Right lobe of liver (tissue), 6 donors: Measurements from ENCODE around the gene NLGN1. TPM values are rescaled to one million over a fixed set of nuclear protein-coding genes. Genes with fewer than 3 reads are reported as not detected.

Experiments used
- ATAC-seq, 4 donors: fragments of 200-7000 bp; cut with Tn5 transposase; one replicate each; pipeline ENCODE4 v1.9.1; 2020; ENCODE audit warnings: mild to moderate bottlenecking in 4 of 4, moderate library complexity in 4 of 4
- DNase-seq, 3 donors: peaks; one replicate each; pipeline ENCODE4 v3.0.0-alpha.2; 2020
- H3K27ac ChIP-seq, 3 donors: fragments of 200-600 bp; one replicate each; pipeline ENCODE4 v1.8.0; 2022
- H3K27me3 ChIP-seq, 2 donors: fragments of 200-600 bp; one replicate each; pipeline ENCODE4 v1.8.0; 2022
- H3K36me3 ChIP-seq, 4 donors: fragments of 200-600 bp; sonication (generic) in 1 of 4; one replicate each; pipeline versions ENCODE4 v1.5.1 to v1.8.0; 2017 to 2022; ENCODE audit warnings: control low read depth in 1 of 4
- H3K4me1 ChIP-seq, 4 donors: fragments of 200-600 bp; sonication (generic) in 1 of 4; one replicate each; pipeline versions ENCODE4 v1.5.1 to v1.8.0; 2017 to 2022; ENCODE audit warnings: control low read depth in 1 of 4
- H3K4me3 ChIP-seq, 3 donors: fragments of 200-600 bp; one replicate each; pipeline ENCODE4 v1.8.0; 2022
- H3K9me3 ChIP-seq, 4 donors: fragments of 200-600 bp; sonication (generic) in 1 of 4; one replicate each; pipeline versions ENCODE4 v1.5.1 to v1.8.0; 2017 to 2022; ENCODE audit warnings: control low read depth in 1 of 4
- CTCF ChIP-seq, 4 donors: fragments of 200-600 bp in 3 of 4; fragments of 450-650 bp in 1 of 4; IDR thresholded peaks; one replicate each; pipeline versions ENCODE4 v1.5.1 to v1.8.0; 2016 to 2022; ENCODE audit warnings: antibody characterized with exemption in 4 of 4, mild to moderate bottlenecking in 2 of 4
- POLR2A ChIP-seq: fragments of 450-650 bp; IDR thresholded peaks from one replicate; pipeline ENCODE4 v1.6.1; 2017; ENCODE audit warnings: antibody characterized with exemption, mild to moderate bottlenecking
- WGBS: methylation state at CpG from one replicate; pipeline ENCODE4 v1.1.6; 2018; ENCODE audit warnings: low coverage, low lambda C conversion rate; ENCODE audit not compliant: insufficient coverage; ENCODE audit errors: missing lambda C conversion rate; 5-methylcytosine and 5-hydroxymethylcytosine counted together
- intact Hi-C, 2 donors: fragments of 100-400 bp; cut with DNase I; formaldehyde crosslinking; loops; one replicate each; pipeline versions ENCODE4 v1.11.2 to v1.14.1; 2022
- total RNA-seq, 6 experiments: library from RNA; depleted of rRNA in 2 of 6; stranded (reverse); fragments of >200 nt in 2 of 6; fragmentation: NEBNext Ultra II Directional in 3 of 6; extraction: Animal tissue kit (Norgen Biotek cat#: 25700) in 3 of 6; gene quantifications; one replicate each; pipeline versions ENCODE4 v1.1.0 to v1.2.4, GENCODE V29; 2016 to 2023
- donor health status: DM: no; HTN: yes; CAD: no.
- donor health status: DM: no; HTN: no; CAD: no.
- donor health status: DM: no; HTN: no; CAD: no.
- donor health status: DM: no; HTN: yes; CAD: no.
- donor health status: DM: no; HTN: yes; CAD: no.

The NLGN1 gene
- total RNA-seq, 6 experiments from 2014 or later: 0.02 to 0.12 TPM; not detected in 4

- intact Hi-C loops: no loop called here
- TF ChIP-seq CTCF (IDR thresholded peaks at IDR 0.05) (no peak), POLR2A (no peak)
- ATAC-seq: no peak
- WGBS: 47% methylated on average over 2 of the region's 2 CpGs
- Histone ChIP-seq H3K4me1 (no peaks in the 10 kb centered on the region), H3K9me3 (no peaks in the 10 kb centered on the region), H3K27ac (no peak overlapping the region), H3K36me3 (no peaks in the 10 kb centered on the region), H3K4me3 (no peak overlapping the region), H3K27me3 (no peaks in the 10 kb centered on the region)
- DNase-seq: no peak
These were observed 380.7 kb downstream of the NLGN1 start for GRCh38 chr3:173778251-173778650.

- Histone ChIP-seq H3K36me3 (no peaks in the 10 kb centered on the region), H3K9me3 (no peaks in the 10 kb centered on the region), H3K4me3 (no peak overlapping the region), H3K27me3 (no peaks in the 10 kb centered on the region), H3K27ac (no peak overlapping the region), H3K4me1 (no peaks in the 10 kb centered on the region)
- intact Hi-C loops: no loop called here
- no peak for TF ChIP-seq POLR2A
- no peak for TF ChIP-seq CTCF (IDR thresholded peaks at IDR 0.05)
- ATAC-seq: no peak
- no peak for DNase-seq
- WGBS: 37% methylated on average over 3 of the region's 3 CpGs
These were observed 382.5 kb downstream of the NLGN1 start for GRCh38 chr3:173780067-173780466.

GRCh38 chr3:173785004-173785403, 387.5 kb downstream of the NLGN1 start:
- no peak for ATAC-seq
- Histone ChIP-seq H3K4me3 (no peak overlapping the region), H3K4me1 (no peaks in the 10 kb centered on the region), H3K27ac (no peak overlapping the region), H3K9me3 (no peaks in the 10 kb centered on the region), H3K36me3 (no peaks in the 10 kb centered on the region), H3K27me3 (no peaks in the 10 kb centered on the region)
- DNase-seq: no peak
- 63% methylated on average over 2 of the region's 3 CpGs for WGBS
- TF ChIP-seq CTCF (IDR thresholded peaks at IDR 0.05) (no peak), POLR2A (no peak)
- intact Hi-C loops: no loop called here

- H3K9me3 ChIP-seq: no peaks in the 10 kb centered on the region
- TF ChIP-seq CTCF (IDR thresholded peaks at IDR 0.05) (no peak), POLR2A (no peak)
- no peak for DNase-seq
- no peak overlapping the region for H3K4me3 ChIP-seq
- no peaks in the 10 kb centered on the region for H3K4me1 ChIP-seq
- ATAC-seq: no peak
- H3K27me3 ChIP-seq: no peaks in the 10 kb centered on the region
- no peak overlapping the region for H3K27ac ChIP-seq
- 72% methylated on average over 2 of the region's 2 CpGs for WGBS
- intact Hi-C loops: no loop called here
- no peaks in the 10 kb centered on the region for H3K36me3 ChIP-seq
These were observed 392.1 kb downstream of the NLGN1 start for GRCh38 chr3:173789530-173790162.

GRCh38 chr3:173793963-173794362, 396.4 kb downstream of the NLGN1 start:
- 30% methylated on average over 2 of the region's 2 CpGs for WGBS
- TF ChIP-seq POLR2A: no peak
- no peak for TF ChIP-seq CTCF (IDR thresholded peaks at IDR 0.05)

More at GRCh38 chr3:173793963-173794362, 396.4 kb downstream of the NLGN1 start:
- H3K27ac ChIP-seq: no peak overlapping the region
- H3K27me3 ChIP-seq: no peaks in the 10 kb centered on the region
- no peaks in the 10 kb centered on the region for H3K9me3 ChIP-seq
- ATAC-seq (no peak), DNase-seq (no peak)
- intact Hi-C loops: no loop called here
- no peaks in the 10 kb centered on the region for H3K36me3 ChIP-seq
- no peaks in the 10 kb centered on the region for H3K4me1 ChIP-seq
- no peak overlapping the region for H3K4me3 ChIP-seq
